SHP77 treated with DMSO at 0.1 percent for 48 hours (cell line): ENCODE data around the gene AGBL4.
"Not testable (repeated sequence)": the region's sequence is repeated elsewhere in the genome, so short reads cannot be mapped to it uniquely, and the experiment has no call there.

Experiments
- DNase-seq: peaks from one replicate; lab custom pipeline; 2025; lab: John Stamatoyannopoulos, UW

The AGBL4 gene

GRCh38 chr1:49026230-49026811 is 997.4 kb downstream of the AGBL4 start:
- DNase-seq, result no peak

GRCh38 chr1:49016030-49016977 is 1007.5 kb downstream of the AGBL4 start:
- DNase-seq, result no peak

GRCh38 chr1:49013079-49013478 is 1010.7 kb downstream of the AGBL4 start:
- DNase-seq, result no peak

GRCh38 chr1:49002981-49003380 is 1020.8 kb downstream of the AGBL4 start:
- not testable (repeated sequence) for DNase-seq

- DNase-seq, result no peak
Measured at GRCh38 chr1:48999321-48999720, 1024.4 kb downstream of the AGBL4 start.

GRCh38 chr1:48996311-48996710 is 1027.4 kb downstream of the AGBL4 start:
- no peak for DNase-seq

GRCh38 chr1:48988633-48989197 is 1035.0 kb downstream of the AGBL4 start:
- no peak for DNase-seq

GRCh38 chr1:48979940-48980339 is 1043.8 kb downstream of the AGBL4 start:
- DNase-seq, result no peak

GRCh38 chr1:48978413-48978812 is 1045.3 kb downstream of the AGBL4 start:
- no peak for DNase-seq

- DNase-seq, result no peak
Measured at GRCh38 chr1:48977273-48977672, 1046.5 kb downstream of the AGBL4 start.

GRCh38 chr1:48969971-48970370 is 1053.8 kb downstream of the AGBL4 start:
- no peak for DNase-seq

GRCh38 chr1:48967318-48967717 is 1056.4 kb downstream of the AGBL4 start:
- DNase-seq, result no peak

GRCh38 chr1:48966583-48966982 is 1057.2 kb downstream of the AGBL4 start:
- no peak for DNase-seq

GRCh38 chr1:48960320-48960719 is 1063.4 kb downstream of the AGBL4 start:
- no peak for DNase-seq

- DNase-seq, result no peak
Measured at GRCh38 chr1:48955774-48956173, 1068.0 kb downstream of the AGBL4 start.

GRCh38 chr1:48953617-48954016 is 1070.1 kb downstream of the AGBL4 start:
- no peak for DNase-seq

- DNase-seq, result no peak
Measured at GRCh38 chr1:48948562-48948961, 1075.2 kb downstream of the AGBL4 start.

- DNase-seq, result no peak
Measured at GRCh38 chr1:48947761-48948537, 1075.8 kb downstream of the AGBL4 start.

- DNase-seq, result no peak
Measured at GRCh38 chr1:48946070-48946469, 1077.7 kb downstream of the AGBL4 start.

GRCh38 chr1:48944811-48945210 is 1078.9 kb downstream of the AGBL4 start:
- no peak for DNase-seq

GRCh38 chr1:48943826-48944225 is 1079.9 kb downstream of the AGBL4 start:
- DNase-seq, result no peak

GRCh38 chr1:48943393-48943792 is 1080.4 kb downstream of the AGBL4 start:
- DNase-seq, result no peak
